Hepatocyte (in vitro differentiated cells): ENCODE results near the gene ANKRD11. TPM values are rescaled to one million over a fixed set of nuclear protein-coding genes. Genes with fewer than 3 reads are reported as not detected.
"Not testable (repeated sequence)": the region's sequence is repeated elsewhere in the genome, so short reads cannot be mapped to it uniquely, and the experiment has no call there.

Experiments
- DNase-seq: peaks from one replicate; pipeline ENCODE4 v3.0.0-alpha.2; 2016; ENCODE audit warnings: low spot score
- H2AFZ ChIP-seq: fragments of 200-600 bp; sonication (generic); 2 replicates; pipeline ENCODE4 v1.6.0; 2016; ENCODE audit warnings: antibody characterized with exemption, mild to moderate bottlenecking
- H3K27ac ChIP-seq: fragments of 200-600 bp; sonication (generic); 2 replicates; pipeline ENCODE4 v1.5.1; 2016; ENCODE audit warnings: mild to moderate bottlenecking
- H3K27me3 ChIP-seq: fragments of 200-600 bp; sonication (generic); 2 replicates; pipeline ENCODE4 v1.6.1; 2016
- H3K36me3 ChIP-seq: fragments of 200-600 bp; sonication (generic); replicated peaks from 2 replicates; pipeline ENCODE4 v1.5.1; 2016; ENCODE audit warnings: low read depth; ENCODE audit not compliant: insufficient read depth
- H3K4me1 ChIP-seq: fragments of 200-600 bp; sonication (generic); 2 replicates; pipeline ENCODE4 v1.5.1; 2016; ENCODE audit warnings: mild to moderate bottlenecking, moderate library complexity; ENCODE audit not compliant: insufficient read depth
- H3K4me2 ChIP-seq: fragments of 200-600 bp; sonication (generic); 2 replicates; pipeline ENCODE4 v1.6.0; 2016
- H3K4me3 ChIP-seq: fragments of 200-600 bp; sonication (generic); 2 replicates; pipeline ENCODE4 v1.5.1; 2016; ENCODE audit warnings: mild to moderate bottlenecking
- H3K79me2 ChIP-seq: fragments of 200-600 bp; sonication (generic); 2 replicates; pipeline ENCODE4 v1.6.0; 2017; ENCODE audit warnings: mild to moderate bottlenecking
- H3K9me2 ChIP-seq: fragments of 200-600 bp; sonication (generic); replicated peaks from 2 replicates; pipeline ENCODE4 v1.6.0; 2017; ENCODE audit warnings: mild to moderate bottlenecking; ENCODE audit not compliant: insufficient read depth
- H3K9me3 ChIP-seq: fragments of 200-600 bp; sonication (generic); 2 replicates; pipeline ENCODE4 v1.5.1; 2016; ENCODE audit warnings: low read depth, mild to moderate bottlenecking
- H4K20me1 ChIP-seq: fragments of 200-600 bp; sonication (generic); 2 replicates; pipeline ENCODE4 v1.6.0; 2016; ENCODE audit warnings: mild to moderate bottlenecking; ENCODE audit not compliant: insufficient read depth, poor library complexity, severe bottlenecking
- CTCF ChIP-seq: fragments of 200-600 bp; sonication (generic); IDR thresholded peaks from 2 replicates; pipeline ENCODE4 v1.5.1; 2016; ENCODE audit warnings: antibody characterized with exemption, mild to moderate bottlenecking; ENCODE audit not compliant: poor library complexity
- EZH2 ChIP-seq: fragments of 200-600 bp; sonication (generic); IDR thresholded peaks from 2 replicates; pipeline ENCODE4 v1.6.1; 2016; ENCODE audit warnings: antibody characterized with exemption, mild to moderate bottlenecking, borderline replicate concordance
- EZH2phosphoT487 ChIP-seq: fragments of 200-600 bp; sonication (generic); IDR thresholded peaks from one replicate; pipeline ENCODE4 v1.6.1; 2018; ENCODE audit warnings: antibody characterized with exemption, mild to moderate bottlenecking, low read depth, moderate library complexity; ENCODE audit not compliant: unreplicated experiment, severe bottlenecking
- WGBS: methylation state at CpG from one replicate; pipeline ENCODE4 v1.1.6; 2016; ENCODE audit warnings: low lambda C conversion rate; ENCODE audit errors: missing lambda C conversion rate; 5-methylcytosine and 5-hydroxymethylcytosine counted together
- polyA plus RNA-seq: library from polyadenylated mRNA; unstranded; fragments of >200 nt; fragmentation: Nextera tagmentation; extraction: Ambion mirVana; gene quantifications from 2 replicates; pipeline ENCODE4 v1.2.1, GENCODE V29; 2016
- total RNA-seq: library from RNA; depleted of rRNA; stranded (reverse); fragments of >200 nt; gene quantifications from 2 replicates; pipeline ENCODE4 v1.2.3, GENCODE V29; 2014

ANKRD11 gene
- total and polyA plus RNA-seq, 2 experiments from 2014 or later: 48.7 to 130 TPM

GRCh38 chr16:89265647-89266046 lies 224.7 kb downstream of the ANKRD11 start:
- H4K20me1 ChIP-seq: no peaks in the 10 kb centered on the region
- DNase-seq: no peak
- WGBS: 97% methylated on average over 21 of the region's 21 CpGs
- H3K79me2 ChIP-seq: no peaks in the 10 kb centered on the region
- no peak overlapping the region for H2AFZ ChIP-seq
- no peak for TF ChIP-seq EZH2phosphoT487
- H3K9me3 ChIP-seq: no peaks in the 10 kb centered on the region
- no peak overlapping the region for H3K27ac ChIP-seq
- no peak overlapping the region for H3K4me3 ChIP-seq
- no peaks in the 10 kb centered on the region for H3K36me3 ChIP-seq
- no peaks in the 10 kb centered on the region for H3K4me1 ChIP-seq
- H3K4me2 ChIP-seq: no peak overlapping the region
- no peaks in the 10 kb centered on the region for H3K9me2 ChIP-seq
- H3K27me3 ChIP-seq: no peaks in the 10 kb centered on the region

- no peak overlapping the region for H2AFZ ChIP-seq
- H3K9me3 ChIP-seq: no peaks in the 10 kb centered on the region
- H3K36me3 ChIP-seq: no peaks in the 10 kb centered on the region
- H3K79me2 ChIP-seq: no peaks in the 10 kb centered on the region
- WGBS: 97% methylated on average over 19 of the region's 19 CpGs
- no peak overlapping the region for H3K27ac ChIP-seq
- no peaks in the 10 kb centered on the region for H3K27me3 ChIP-seq
- no peaks in the 10 kb centered on the region for H3K4me1 ChIP-seq
- no peaks in the 10 kb centered on the region for H3K9me2 ChIP-seq
- H4K20me1 ChIP-seq: no peaks in the 10 kb centered on the region
- TF ChIP-seq EZH2 (no peak), CTCF (no peak), EZH2phosphoT487 (no peak)
- H3K4me2 ChIP-seq: no peak overlapping the region
- no peak overlapping the region for H3K4me3 ChIP-seq
- no peak for DNase-seq
Observed at GRCh38 chr16:89264800-89265550, 225.4 kb downstream of the ANKRD11 start.

GRCh38 chr16:89261691-89262563 lies 228.4 kb downstream of the ANKRD11 start:
- Histone ChIP-seq H3K9me3 (no peaks in the 10 kb centered on the region), H3K27ac (no peak overlapping the region), H3K79me2 (no peaks in the 10 kb centered on the region), H3K4me3 (no peak overlapping the region), H2AFZ (no peak overlapping the region), H3K4me2 (no peak overlapping the region), H4K20me1 (no peaks in the 10 kb centered on the region), H3K4me1 (no peaks in the 10 kb centered on the region), H3K27me3 (peaks cover 12% of the 10 kb centered on the region), H3K36me3 (no peaks in the 10 kb centered on the region), H3K9me2 (no peaks in the 10 kb centered on the region)
- 89% methylated on average over 30 of the region's 30 CpGs for WGBS
- DNase-seq: no peak
- TF ChIP-seq CTCF (no peak), EZH2phosphoT487 (no peak), EZH2 (no peak)

GRCh38 chr16:89259901-89260300 lies 230.5 kb downstream of the ANKRD11 start:
- peaks cover 15% of the 10 kb centered on the region for H3K27me3 ChIP-seq
- not testable (repeated sequence) for H3K9me2 ChIP-seq, H3K79me2 ChIP-seq, H3K4me2 ChIP-seq, H4K20me1 ChIP-seq, H3K36me3 ChIP-seq, H3K27ac ChIP-seq, H3K4me3 ChIP-seq, DNase-seq, H3K4me1 ChIP-seq, H3K9me3 ChIP-seq, H2AFZ ChIP-seq
- WGBS: 98% methylated on average over 13 of the region's 13 CpGs
